IMR-90 (cell line): ENCODE data around the gene PSG7.
"Not testable (repeated sequence)": the region's sequence is repeated elsewhere in the genome, so short reads cannot be mapped to it uniquely, and the experiment has no call there.

Experiments used
- CEBPB ChIP-seq: IDR thresholded peaks from 2 replicates; pipeline ENCODE4 v1.6.1; 2012; ENCODE audit warnings: low read depth, low read length, improper control_type of control experiment
- CTCF ChIP-seq: conservative IDR thresholded peaks from 2 replicates; pipeline ENCODE4 v1.5.1; 2012; ENCODE audit warnings: mild to moderate bottlenecking, low read depth, low read length, improper control_type of control experiment
- ELK1 ChIP-seq: fragments of 150-350 bp; IDR thresholded peaks from 2 replicates; pipeline ENCODE4 v1.6.1; 2016; ENCODE audit warnings: low read depth, mild to moderate bottlenecking, low read length, moderate library complexity, borderline replicate concordance
- FOS ChIP-seq: fragments of 150-350 bp; IDR thresholded peaks from 2 replicates; pipeline ENCODE4 v1.6.1; 2016; ENCODE audit warnings: low read depth, low read length
- MAFK ChIP-seq: IDR thresholded peaks from 2 replicates; pipeline ENCODE4 v1.6.1; 2012; ENCODE audit warnings: low read depth, low read length, improper control_type of control experiment
- MAZ ChIP-seq: IDR thresholded peaks from 2 replicates; pipeline ENCODE4 v1.6.1; 2012; ENCODE audit warnings: low read depth, mild to moderate bottlenecking, low read length, improper control_type of control experiment, moderate library complexity, borderline replicate concordance
- NFE2L2 ChIP-seq: fragments of 150-350 bp; IDR thresholded peaks from 2 replicates; pipeline ENCODE4 v1.6.1; 2016; ENCODE audit warnings: low read depth, mild to moderate bottlenecking, low read length
- POLR2A ChIP-seq: IDR thresholded peaks from 2 replicates; pipeline ENCODE4 v1.6.1; 2012; ENCODE audit warnings: mild to moderate bottlenecking, low read depth, low read length
- RAD21 ChIP-seq: IDR thresholded peaks from 2 replicates; pipeline ENCODE4 v1.6.1; 2012; ENCODE audit warnings: low read length, improper control_type of control experiment
- RFX5 ChIP-seq: IDR thresholded peaks from 2 replicates; pipeline ENCODE4 v1.8.0; 2012; ENCODE audit warnings: low read depth, mild to moderate bottlenecking, low read length, moderate library complexity
- SMC3 ChIP-seq: fragments of 150-350 bp; IDR thresholded peaks from 2 replicates; pipeline ENCODE4 v1.6.1; 2016; ENCODE audit warnings: low read depth, mild to moderate bottlenecking, antibody characterized with exemption, low read length, moderate library complexity
- USF2 ChIP-seq: fragments of 150-350 bp; IDR thresholded peaks from 2 replicates; pipeline ENCODE4 v1.6.1; 2017; ENCODE audit warnings: mild to moderate bottlenecking, antibody characterized with exemption, low read length, low read depth

- peak; percentile 29; the same call in 1 of the 2 replicates for TF ChIP-seq CTCF
- TF ChIP-seq POLR2A, USF2, CEBPB, MAZ, FOS, MAFK, NFE2L2, ELK1, RFX5: not testable (repeated sequence)
- peak; percentile 25 for TF ChIP-seq RAD21
- TF ChIP-seq SMC3 = peak; percentile 24; the same call in 1 of the 2 replicates
Observed at GRCh38 chr19:42919070-42919756, 17.8 kb downstream of the PSG7 start.
